MM.1S (cell line): ENCODE measurements around the gene MEGF10.

ENCODE experiments used
- CTCF ChIP-seq: fragments of 300-600 bp; sonication (generic); IDR thresholded peaks from 2 replicates; pipeline ENCODE4 v1.5.1; 2016; ENCODE audit warnings: antibody characterized with exemption, low read length, mixed read lengths
- EZH2 ChIP-seq: fragments of 300-600 bp; sonication (generic); optimal IDR thresholded peaks from 2 replicates; pipeline ENCODE3; 2017; ENCODE audit warnings: low read depth, mild to moderate bottlenecking, antibody characterized with exemption, low read length, mixed read lengths

GRCh38 chr5:127302509-127302908 is 11.9 kb downstream of the MEGF10 start:
- TF ChIP-seq CTCF (no peak), EZH2 (no peak)
